GM21423 (cell line): ENCODE measurements around the gene CLEC3B.

Experiments used
- ATAC-seq: cut with Tn5 transposase; IDR thresholded peaks from one replicate; pipeline ENCODE4 v1.9.1; 2021; ENCODE audit warnings: mild to moderate bottlenecking, moderate library complexity; ENCODE audit not compliant: unreplicated experiment

CLEC3B gene

GRCh38 chr3:45002720-45003119, 23.4 kb upstream of the CLEC3B start:
- ATAC-seq: no peak

- ATAC-seq: no peak
Measured at GRCh38 chr3:45003406-45003805, 22.7 kb upstream of the CLEC3B start.

- no peak for ATAC-seq
Measured at GRCh38 chr3:45003859-45004258, 22.2 kb upstream of the CLEC3B start.

GRCh38 chr3:45007091-45007490, 19.0 kb upstream of the CLEC3B start:
- no peak for ATAC-seq

- ATAC-seq: no peak
Measured at GRCh38 chr3:45008117-45008516, 18.0 kb upstream of the CLEC3B start.

- ATAC-seq: no peak
Measured at GRCh38 chr3:45009868-45010267, 16.2 kb upstream of the CLEC3B start.

- ATAC-seq: no peak
Measured at GRCh38 chr3:45010811-45011333, 15.2 kb upstream of the CLEC3B start.

- peak; percentile 56 for ATAC-seq
Measured at GRCh38 chr3:45011756-45012508, 14.2 kb upstream of the CLEC3B start.

- ATAC-seq: no peak
Measured at GRCh38 chr3:45012577-45012976, 13.5 kb upstream of the CLEC3B start.

- no peak for ATAC-seq
Measured at GRCh38 chr3:45016916-45017315, 9.2 kb upstream of the CLEC3B start.

GRCh38 chr3:45017821-45018220, 8.3 kb upstream of the CLEC3B start:
- no peak for ATAC-seq

GRCh38 chr3:45020534-45020933, 5.6 kb upstream of the CLEC3B start:
- no peak for ATAC-seq

GRCh38 chr3:45021524-45022297, 4.4 kb upstream of the CLEC3B start:
- ATAC-seq: no peak

GRCh38 chr3:45023675-45024074, 2.4 kb upstream of the CLEC3B start:
- ATAC-seq: no peak

GRCh38 chr3:45024542-45025255, 1.4 kb upstream of the CLEC3B start:
- no peak for ATAC-seq

GRCh38 chr3:45026957-45027356, 854 bp downstream of the CLEC3B start:
- ATAC-seq: no peak

GRCh38 chr3:45027441-45027840, 1.3 kb downstream of the CLEC3B start:
- no peak for ATAC-seq

- ATAC-seq: no peak
Measured at GRCh38 chr3:45029216-45029615, 3.1 kb downstream of the CLEC3B start.

GRCh38 chr3:45029661-45030060, 3.6 kb downstream of the CLEC3B start:
- no peak for ATAC-seq

GRCh38 chr3:45031531-45031930, 5.4 kb downstream of the CLEC3B start:
- no peak for ATAC-seq

GRCh38 chr3:45032113-45032512, 6.0 kb downstream of the CLEC3B start:
- no peak for ATAC-seq
